ENCODE results near the gene STARD9. TPM values are rescaled to one million over a fixed set of nuclear protein-coding genes. Genes with fewer than 3 reads are reported as not detected.

STARD9 gene
- total and polyA plus RNA-seq, 2 of the 13 experiments (the other 11 are each of a cell fraction or from before 2014, with no cell fraction given): 5.3 to 7.5 TPM

GRCh38 chr15:42577514-42578031, 2.2 kb downstream of the STARD9 start:
- CTCF ChIA-PET (ENCODE audit: low intra/inter-chr PET ratio, low total read pairs): no interaction called here
- WGBS (ENCODE audit: low lambda C conversion rate): no CpG with 5 or more reads among the region's 1 CpG

More at GRCh38 chr15:42577514-42578031, 2.2 kb downstream of the STARD9 start:
- Histone ChIP-seq H3K9me3 (ENCODE audit: low read length) (no peaks in the 10 kb centered on the region), H3K36me3 (replicated peaks in 1 of 2; ENCODE audit: control insufficient read depth in 1 of 2, insufficient read depth in 2 of 2, low read length in 2 of 2) (no peaks in the 10 kb centered on the region), H3K27ac (ENCODE audit: extremely low read length, insufficient read depth, low read length) (no peak overlapping the region), H2AFZ (ENCODE audit: low read length) (no peak overlapping the region), H3K4me1 (ENCODE audit: insufficient read depth, low read length) (peaks cover 51% of the 10 kb centered on the region), H4K20me1 (ENCODE audit: insufficient read depth, low read length) (no peaks in the 10 kb centered on the region), H3K79me2 (ENCODE audit: insufficient read depth, low read length) (peaks cover 6% of the 10 kb centered on the region), H3K4me3 (replicated peaks in 1 of 3; ENCODE audit: insufficient read depth in 1 of 3, low read depth in 2 of 3, low read length in 3 of 3) (no peak overlapping the region), H3K4me2 (ENCODE audit: low read depth, low read length) (no peak overlapping the region), H3K27me3 (ENCODE audit: control insufficient read depth in 1 of 2, insufficient read depth in 2 of 2, low read length in 2 of 2) (no peaks in the 10 kb centered on the region; a peak in 1 of 5 replicates), H3K9ac (ENCODE audit: insufficient read depth, low read depth, low read length) (no peak overlapping the region)
- in situ Hi-C loops (cut with HindIII; ENCODE audit: extremely low pct_ligation_motif_present, low pct_unique_long_range_greater_than_20kb): no loop called here
- FAIRE-seq (no peak), DNase-seq (ENCODE audit: low spot score) (no peak), ATAC-seq (no peak)
- POLR2A ChIA-PET: no interaction called here
- BruUV-seq (replicated peaks): no TSS peak
- intact Hi-C loops (cut with micrococcal nuclease; ENCODE audit: unreplicated experiment): no loop called here
- TF ChIP-seq BRD4 (CRISPR knock-in tag; IDR thresholded peaks at IDR 0.05) (no peak), MAF1 (CRISPR knock-in tag; IDR thresholded peaks at IDR 0.05; ENCODE audit: borderline replicate concordance) (no peak), NR2F1 (CRISPR knock-in tag; IDR thresholded peaks at IDR 0.05) (no peak), TOE1 (CRISPR knock-in tag; IDR thresholded peaks at IDR 0.05) (no peak), MYPOP (CRISPR knock-in tag; IDR thresholded peaks at IDR 0.05) (no peak), MYC (CRISPR knock-in tag; IDR thresholded peaks at IDR 0.05; ENCODE audit: borderline replicate concordance) (no peak), TBP (CRISPR knock-in tag; IDR thresholded peaks at IDR 0.05) (no peak), HCFC1 (IDR thresholded peaks at IDR 0.05; ENCODE audit: low read depth, low read length) (no peak), SRSF1 (optimal IDR thresholded peaks at IDR 0.05; ENCODE audit: low read depth, low read length) (no peak), MAFG (CRISPR knock-in tag; IDR thresholded peaks at IDR 0.05) (no peak), XRCC5 (optimal IDR thresholded peaks at IDR 0.05; ENCODE audit: low read length) (no peak), KMT2A (CRISPR knock-in tag; IDR thresholded peaks at IDR 0.05) (no peak)
- TF ChIP-seq, protein P1, sequence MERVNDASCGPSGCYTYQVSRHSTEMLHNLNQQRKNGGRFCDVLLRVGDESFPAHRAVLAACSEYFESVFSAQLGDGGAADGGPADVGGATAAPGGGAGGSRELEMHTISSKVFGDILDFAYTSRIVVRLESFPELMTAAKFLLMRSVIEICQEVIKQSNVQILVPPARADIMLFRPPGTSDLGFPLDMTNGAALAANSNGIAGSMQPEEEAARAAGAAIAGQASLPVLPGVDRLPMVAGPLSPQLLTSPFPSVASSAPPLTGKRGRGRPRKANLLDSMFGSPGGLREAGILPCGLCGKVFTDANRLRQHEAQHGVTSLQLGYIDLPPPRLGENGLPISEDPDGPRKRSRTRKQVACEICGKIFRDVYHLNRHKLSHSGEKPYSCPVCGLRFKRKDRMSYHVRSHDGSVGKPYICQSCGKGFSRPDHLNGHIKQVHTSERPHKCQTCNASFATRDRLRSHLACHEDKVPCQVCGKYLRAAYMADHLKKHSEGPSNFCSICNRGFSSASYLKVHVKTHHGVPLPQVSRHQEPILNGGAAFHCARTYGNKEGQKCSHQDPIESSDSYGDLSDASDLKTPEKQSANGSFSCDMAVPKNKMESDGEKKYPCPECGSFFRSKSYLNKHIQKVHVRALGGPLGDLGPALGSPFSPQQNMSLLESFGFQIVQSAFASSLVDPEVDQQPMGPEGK (CRISPR knock-in tag; IDR thresholded peaks at IDR 0.05): no peak
